HEK293T (cell line): Measurements from ENCODE around the gene DDX18.

Source experiments
- CTCF ChIA-PET: fragments of 350-600 bp; formaldehyde crosslinking; extraction: SDS; loops from one replicate; lab custom pipeline; 2021; ENCODE audit warnings: antibody characterized with exemption, inconsistent platforms; lab: Yijun Ruan, JAX
- POLR2A ChIA-PET: fragments of 350-600 bp; formaldehyde crosslinking; extraction: SDS; loops from one replicate; lab custom pipeline; 2020; ENCODE audit warnings: antibody characterized with exemption, inconsistent platforms; lab: Yijun Ruan, JAX
- DNase-seq: peaks from one replicate; pipeline ENCODE4 v3.0.0; 2012; ENCODE audit warnings: mixed read lengths; ENCODE audit errors: extremely low spot score
- ARNT ChIP-seq: fragments of 450-650 bp; IDR thresholded peaks from 2 replicates; pipeline ENCODE4 v1.6.1; 2017; ENCODE audit warnings: mild to moderate bottlenecking
- BHLHE40 ChIP-seq: fragments of 450-650 bp; IDR thresholded peaks from 2 replicates; pipeline ENCODE4 v1.6.1; 2016; ENCODE audit warnings: mild to moderate bottlenecking, moderate library complexity, borderline replicate concordance
- CTBP1 ChIP-seq: fragments of 450-650 bp; IDR thresholded peaks from 2 replicates; pipeline ENCODE4 v1.6.1; 2016; ENCODE audit warnings: borderline replicate concordance
- ELF4 ChIP-seq: fragments of 450-650 bp; IDR thresholded peaks from 2 replicates; pipeline ENCODE4 v1.6.1; 2017; ENCODE audit warnings: antibody characterized with exemption
- FOXA1 ChIP-seq: fragments of 450-650 bp; IDR thresholded peaks from 2 replicates; pipeline ENCODE4 v1.6.1; 2016; ENCODE audit warnings: mild to moderate bottlenecking
- FOXK2 ChIP-seq: fragments of 450-650 bp; IDR thresholded peaks from 2 replicates; pipeline ENCODE4 v1.6.1; 2016; ENCODE audit warnings: mild to moderate bottlenecking
- FOXM1 ChIP-seq: fragments of 450-650 bp; IDR thresholded peaks from 2 replicates; pipeline ENCODE4 v1.6.1; 2017; ENCODE audit warnings: mild to moderate bottlenecking, borderline replicate concordance
- HDGF ChIP-seq: fragments of 450-650 bp; IDR thresholded peaks from 2 replicates; pipeline ENCODE4 v1.6.1; 2017; ENCODE audit warnings: antibody characterized with exemption, borderline replicate concordance
- L3MBTL2 ChIP-seq: fragments of 450-650 bp; conservative IDR thresholded peaks from 2 replicates; pipeline ENCODE4 v1.6.1; 2016; ENCODE audit warnings: mild to moderate bottlenecking
- LEF1 ChIP-seq: fragments of 450-650 bp; IDR thresholded peaks from 2 replicates; pipeline ENCODE4 v1.6.1; 2017; ENCODE audit warnings: mild to moderate bottlenecking, borderline replicate concordance
- NFRKB ChIP-seq: fragments of 450-650 bp; IDR thresholded peaks from 2 replicates; pipeline ENCODE4 v1.6.1; 2016; ENCODE audit warnings: mild to moderate bottlenecking, moderate library complexity
- PKNOX1 ChIP-seq: fragments of 450-650 bp; IDR thresholded peaks from 2 replicates; pipeline ENCODE4 v1.6.1; 2016
- SP1 ChIP-seq: fragments of 450-650 bp; IDR thresholded peaks from 2 replicates; pipeline ENCODE4 v1.6.1; 2017
- SUZ12 ChIP-seq: fragments of 450-650 bp; IDR thresholded peaks from 2 replicates; pipeline ENCODE4 v1.6.1; 2016; ENCODE audit warnings: mild to moderate bottlenecking
- TARDBP ChIP-seq: fragments of 450-650 bp; IDR thresholded peaks from 2 replicates; pipeline ENCODE4 v1.6.1; 2016
- ZNF384 ChIP-seq: fragments of 450-650 bp; IDR thresholded peaks from 2 replicates; pipeline ENCODE4 v1.6.1; 2016

The DDX18 gene

GRCh38 chr2:117858892-117859531, 44.5 kb downstream of the DDX18 start:
- TF ChIP-seq TARDBP (no peak), PKNOX1 (no peak), FOXK2 (no peak), ARNT (no peak), L3MBTL2 (no peak), CTBP1 (no peak), SUZ12 (no peak), FOXA1 (no peak)
- ChIA-PET POLR2A (no interaction called here), CTCF (no interaction called here)
- no peak for DNase-seq

GRCh38 chr2:117859532-117859911, 45.0 kb downstream of the DDX18 start:
- TF ChIP-seq SP1 (no peak), ZNF384 (no peak), FOXA1 (no peak), NFRKB (no peak), SUZ12 (no peak), TARDBP (no peak), ARNT (no peak), CTBP1 (no peak), LEF1 (no peak), HDGF (no peak), ELF4 (no peak), PKNOX1 (no peak)
- POLR2A ChIA-PET = no interaction called here
- CTCF ChIA-PET = no interaction called here
- DNase-seq = no peak

DNA sequence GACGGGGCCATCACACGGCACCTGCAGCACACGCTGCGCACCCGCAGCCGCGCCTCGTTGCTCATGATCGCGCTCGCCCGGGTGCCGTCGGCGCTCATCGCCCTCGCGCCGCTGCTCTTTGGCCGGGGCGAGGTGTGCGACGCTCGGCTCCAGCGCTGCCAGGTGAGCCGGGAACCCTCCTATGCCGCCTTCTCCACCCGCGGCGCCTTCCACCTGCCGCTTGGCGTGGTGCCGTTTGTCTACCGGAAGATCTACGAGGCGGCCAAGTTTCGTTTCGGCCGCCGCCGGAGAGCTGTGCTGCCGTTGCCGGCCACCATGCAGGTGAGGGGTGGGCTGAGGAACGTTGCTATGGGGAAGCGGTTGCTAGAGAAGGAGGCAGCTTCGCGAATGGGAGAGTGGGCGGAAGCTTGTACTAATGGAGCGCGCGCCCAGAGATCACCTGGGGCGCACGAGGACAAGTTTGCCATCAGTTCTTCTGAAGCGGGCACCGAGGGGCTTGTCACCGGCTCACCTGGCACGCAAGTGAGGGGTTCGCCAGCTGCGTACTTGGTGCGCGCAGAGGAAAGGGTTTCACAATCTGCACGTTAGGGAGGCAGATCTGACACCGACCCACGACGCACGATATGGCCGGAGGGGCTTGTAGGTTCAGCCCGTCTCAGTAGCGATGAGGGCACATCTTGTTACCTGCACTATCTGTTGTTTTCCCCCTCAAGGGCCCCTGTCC, 45.6 kb downstream of the DDX18 start:
- CTCF ChIA-PET = no interaction called here
- TF ChIP-seq ELF4 = no peak
- TF ChIP-seq TARDBP = no peak
- no peak for TF ChIP-seq ZNF384
- TF ChIP-seq ARNT = no peak
- no peak for TF ChIP-seq NFRKB
- TF ChIP-seq FOXM1 = no peak
- no peak for TF ChIP-seq HDGF
- TF ChIP-seq L3MBTL2 = no peak
- no peak for TF ChIP-seq SP1
- TF ChIP-seq FOXK2 = no peak
- no peak for TF ChIP-seq FOXA1
- no peak for DNase-seq
- POLR2A ChIA-PET = no interaction called here

DNA sequence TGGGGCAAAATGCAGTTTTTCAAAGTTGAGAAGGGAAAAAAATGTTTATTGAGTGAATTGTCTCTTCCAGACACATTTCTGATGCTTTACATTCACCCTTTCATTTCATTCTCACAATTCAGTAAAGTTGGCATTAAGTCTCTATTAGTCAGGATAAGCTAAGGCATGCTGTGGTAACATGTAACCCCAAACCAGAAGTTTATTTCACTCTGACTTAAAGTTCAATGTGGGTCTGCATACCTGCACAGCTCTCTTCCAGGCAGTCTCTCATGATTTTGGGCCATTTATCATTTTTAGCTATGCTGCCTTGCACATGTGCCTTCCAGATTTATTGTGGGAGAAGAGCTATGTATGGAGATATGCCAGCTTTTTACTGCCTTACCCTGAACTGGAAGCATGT, 48.0 kb downstream of the DDX18 start:
- POLR2A ChIA-PET = no interaction called here
- CTCF ChIA-PET = no interaction called here
- TF ChIP-seq FOXA1 (no peak), BHLHE40 (no peak), SP1 (no peak), ARNT (no peak), FOXK2 (no peak), L3MBTL2 (no peak), FOXM1 (no peak), PKNOX1 (no peak), CTBP1 (no peak), SUZ12 (no peak), HDGF (no peak), ELF4 (no peak), NFRKB (no peak), ZNF384 (no peak), TARDBP (no peak), LEF1 (no peak)
- no peak for DNase-seq

DNA sequence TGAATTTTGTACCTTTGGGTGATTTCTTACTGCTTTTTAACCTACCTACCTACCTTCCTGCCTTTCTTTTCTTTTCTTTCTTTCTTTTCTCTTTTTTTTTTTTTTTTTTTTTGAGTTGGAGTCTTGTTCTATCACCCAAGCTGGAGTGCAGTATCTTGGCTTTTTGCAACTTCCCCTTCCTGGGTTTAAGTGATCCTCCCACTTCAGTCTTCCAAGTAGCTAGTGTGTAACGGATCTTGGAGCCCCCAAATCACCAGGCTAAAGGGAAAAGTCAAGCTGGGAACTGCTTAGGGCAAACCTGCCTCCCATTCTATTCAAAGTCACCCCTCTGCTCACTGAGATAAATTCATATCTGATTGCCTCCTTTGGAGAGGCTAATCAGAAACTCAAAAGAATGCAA, 61.3 kb downstream of the DDX18 start:
- ChIA-PET POLR2A (no interaction called here), CTCF (no interaction called here)
- TF ChIP-seq ZNF384 = no peak
- no peak for TF ChIP-seq ELF4
- TF ChIP-seq TARDBP = no peak
- no peak for TF ChIP-seq NFRKB
- TF ChIP-seq L3MBTL2 = no peak
- no peak for DNase-seq

DNA sequence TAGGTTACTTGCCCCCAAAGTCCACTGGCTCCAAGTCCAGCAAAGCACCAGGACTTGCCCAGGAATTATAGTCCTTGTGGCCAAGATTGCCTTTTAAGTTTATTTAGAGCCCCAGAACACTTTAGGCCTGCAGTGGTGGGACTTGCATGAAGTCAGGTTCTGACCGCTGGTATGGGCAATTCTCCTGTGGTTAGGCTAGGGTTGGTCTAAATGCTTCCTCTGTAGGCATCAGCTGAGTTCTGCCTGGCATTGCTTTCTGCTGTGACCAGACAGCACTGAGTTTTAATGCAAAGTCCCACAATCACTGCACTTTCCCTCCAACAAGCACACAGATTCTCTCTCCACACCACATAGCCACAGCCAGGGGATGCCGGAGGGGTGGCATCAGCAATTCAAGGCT, 64.5 kb downstream of the DDX18 start:
- POLR2A ChIA-PET = no interaction called here
- TF ChIP-seq PKNOX1 = no peak
- TF ChIP-seq ARNT = no peak
- no peak for TF ChIP-seq FOXK2
- TF ChIP-seq FOXA1 = no peak
- no peak for TF ChIP-seq CTBP1
- no peak for TF ChIP-seq FOXM1
- CTCF ChIA-PET = no interaction called here
- no peak for DNase-seq
